K562 (cell line): ENCODE results near the gene FAM72A. TPM values are rescaled to one million over a fixed set of nuclear protein-coding genes. Genes with fewer than 3 reads are reported as not detected.
"Not testable (repeated sequence)": the region's sequence is repeated elsewhere in the genome, so short reads cannot be mapped to it uniquely, and the experiment has no call there.

ENCODE experiments used
- ATAC-seq: fragments of 200-7000 bp; cut with Tn5 transposase; 3 replicates; pipeline ENCODE4 v1.9.1; 2020; ENCODE audit warnings: moderate library complexity
- BruUV-seq: library from RNA; stranded (reverse); fragments of 400-500 nt; replicated peaks from 2 replicates; lab custom pipeline; 2021; lab: Mats Ljungman, UMichigan
- CTCF ChIA-PET: fragments of 300-600 bp; formaldehyde crosslinking; extraction: SDS; loops from one replicate; lab custom pipeline; 2021; ENCODE audit warnings: low intra/inter-chr PET ratio; lab: Yijun Ruan, JAX
- POLR2A ChIA-PET: fragments of 300-600, 350-650 bp; sonication (Branson Sonifier 250); formaldehyde crosslinking; extraction: SDS; loops from one replicate; lab custom pipeline; 2021; ENCODE audit warnings: antibody characterized with exemption, inconsistent platforms; lab: Yijun Ruan, JAX
- DNase-seq, 4 experiments: peaks; one replicate each; pipeline versions ENCODE4 v3.0.0 to v3.0.0-alpha.2; 2011 to 2018; ENCODE audit warnings: low spot score in 3 of 4, mixed read lengths in 3 of 4; ENCODE audit errors: extremely low read depth in 1 of 4
- FAIRE-seq: peaks from 2 replicates; lab custom pipeline; 2011; peaks lifted over from hg19 to GRCh38; lab: Jason Lieb, UNC
- H2AFZ ChIP-seq: 2 replicates; pipeline ENCODE4 v1.6.0; 2011; ENCODE audit warnings: low read depth, low read length, control low read depth, inconsistent platforms
- H3K27ac ChIP-seq: fragments of 200-600 bp; 3 replicates; pipeline ENCODE4 v1.8.0; 2011; ENCODE audit warnings: low read depth, mild to moderate bottlenecking, control low read depth, inconsistent platforms, low read length, moderate library complexity, mixed read lengths; ENCODE audit errors: extremely low read depth
- H3K27me3 ChIP-seq, 2 experiments: fragments of 300-600 bp in 1 of 2; 2 replicates in 1 of 2; 3 replicates in 1 of 2; pipeline versions ENCODE4 v1.6.0 to v1.8.0; 2011; ENCODE audit warnings: inconsistent platforms in 2 of 2, low read length in 2 of 2, mild to moderate bottlenecking in 1 of 2, mixed read lengths in 1 of 2, moderate library complexity in 1 of 2; ENCODE audit not compliant: control insufficient read depth in 2 of 2, insufficient read depth in 2 of 2
- H3K36me3 ChIP-seq: fragments of 300-600 bp; 3 replicates; pipeline ENCODE4 v1.8.0; 2011; ENCODE audit warnings: mild to moderate bottlenecking, low read length, inconsistent platforms; ENCODE audit not compliant: control insufficient read depth, insufficient read depth
- H3K4me1 ChIP-seq, 2 experiments: fragments of 200-600 bp in 1 of 2; replicated peaks in 1 of 2; 2 replicates in 1 of 2; 3 replicates in 1 of 2; pipeline versions ENCODE4 v1.5.1 to v1.8.0; 2011; ENCODE audit warnings: inconsistent platforms in 2 of 2, low read length in 2 of 2, mild to moderate bottlenecking in 1 of 2, mixed read lengths in 1 of 2, moderate library complexity in 1 of 2; ENCODE audit not compliant: control insufficient read depth in 2 of 2, insufficient read depth in 2 of 2
- H3K4me2 ChIP-seq: 2 replicates; pipeline ENCODE4 v1.6.1; 2011; ENCODE audit warnings: low read length, control low read depth, inconsistent platforms, mixed read lengths; ENCODE audit not compliant: insufficient read depth
- H3K4me3 ChIP-seq: fragments of 200-600 bp; sonication (generic), shearing (Covaris generic); 2 replicates; pipeline ENCODE4 v1.5.1; 2016; ENCODE audit warnings: control low read depth, inconsistent platforms
- H3K79me2 ChIP-seq: fragments of 200-600 bp; 3 replicates; pipeline ENCODE4 v1.8.0; 2011; ENCODE audit warnings: low read length, inconsistent platforms; ENCODE audit not compliant: control insufficient read depth, insufficient read depth
- H3K9ac ChIP-seq, 2 experiments: 2 replicates each; pipeline versions ENCODE4 v1.6.0 to v1.6.1; 2011; ENCODE audit warnings: low read depth in 2 of 2, low read length in 2 of 2, control low read depth in 1 of 2, inconsistent platforms in 1 of 2, mild to moderate bottlenecking in 1 of 2, mixed read lengths in 1 of 2; ENCODE audit not compliant: insufficient read depth in 1 of 2
- H3K9me1 ChIP-seq: one replicate; pipeline ENCODE4 v1.6.0; 2011; ENCODE audit warnings: inconsistent platforms, mild to moderate bottlenecking, low read length, moderate library complexity; ENCODE audit not compliant: control insufficient read depth, insufficient read depth
- H3K9me3 ChIP-seq: replicated peaks from 2 replicates; pipeline ENCODE4 v1.5.1; 2011; ENCODE audit warnings: low read depth, low read length, inconsistent platforms; ENCODE audit not compliant: control insufficient read depth, insufficient read depth
- H4K20me1 ChIP-seq: replicated peaks from 2 replicates; pipeline ENCODE4 v1.6.1; 2011; ENCODE audit warnings: low read length, inconsistent platforms, mixed read lengths; ENCODE audit not compliant: control insufficient read depth, insufficient read depth
- HNRNPLL ChIP-seq: fragments of 200-400 bp; formaldehyde crosslinking; IDR thresholded peaks from 2 replicates; pipeline ENCODE4 v1.6.1; 2017; ENCODE audit warnings: low read length, low read depth, mild to moderate bottlenecking; ENCODE audit not compliant: poor library complexity, severe bottlenecking
- VEZF1 ChIP-seq: fragments of 200-800 bp; sonication (Bioruptor generic); IDR thresholded peaks from 2 replicates; pipeline ENCODE4 v1.6.1; 2017; ENCODE audit warnings: missing genetic modification characterization, missing compliant biosample characterization
- WGBS: fragments of 100-300 bp; shearing (Covaris generic); methylation state at CpG from one replicate; pipeline ENCODE4 v1.1.6; 2016; ENCODE audit warnings: low coverage, mixed read lengths; ENCODE audit not compliant: insufficient coverage; ENCODE audit errors: missing lambda C conversion rate; 5-methylcytosine and 5-hydroxymethylcytosine counted together
- in situ Hi-C: fragments of 300-500 bp; cut with MboI; formaldehyde crosslinking; loops from 4 replicates; pipeline ENCODE4 v1.15.0; 2018; ENCODE audit warnings: inconsistent platforms, mixed read lengths
- intact Hi-C: fragments of 100-400 bp; cut with micrococcal nuclease; formaldehyde crosslinking; loops from 2 replicates; pipeline ENCODE4 v1.14.2; 2022
- polyA plus RNA-seq, 8 experiments: library from polyadenylated mRNA; depleted of rRNA in 4 of 8; stranded (reverse) in 5 of 8; unstranded in 3 of 8; fragments of >200 nt; fragmentation: Nextera tagmentation in 2 of 8; fragmentation: Illumina TruSeq in 1 of 8; extraction: Ambion mirVana in 2 of 8; extraction: Trizol in 1 of 8; gene quantifications; 2 replicates each; pipeline versions ENCODE4 v1.2.1 to v1.2.3, GENCODE V29; 2011 to 2014; ENCODE audit warnings: inconsistent platforms in 1 of 8, missing spikeins in 1 of 8
- total RNA-seq, 7 experiments: library from RNA; depleted of rRNA in 6 of 7; stranded (reverse); fragments of >200 nt in 6 of 7; fragmentation: Illumina TruSeq in 2 of 7; extraction: Trizol in 2 of 7; gene quantifications; 2 replicates each; pipeline versions ENCODE4 v1.2.1 to v1.2.3, GENCODE V29; 2011 to 2021; ENCODE audit warnings: low replicate concordance in 1 of 7
- TF ChIP-seq, protein P1 (sequence below): fragments of 450-650 bp; IDR thresholded peaks from 2 replicates; pipeline ENCODE4 v1.6.1; 2016

The FAM72A gene
- total and polyA plus RNA-seq, 9 of the 15 experiments (the other 6 are each of a cell fraction or from before 2014, with no cell fraction given): 12.3 to 58.3 (median 33.5) TPM

- peak within 1 kb of the TSS; percentile 50 for H3K4me3 ChIP-seq
- 0% methylated on average over 1 of the region's 63 CpGs for WGBS
- peak; percentile 44; the same call in 1 of the 2 replicates for TF ChIP-seq VEZF1 (CRISPR knock-in tag)
- TF ChIP-seq, protein P1, sequence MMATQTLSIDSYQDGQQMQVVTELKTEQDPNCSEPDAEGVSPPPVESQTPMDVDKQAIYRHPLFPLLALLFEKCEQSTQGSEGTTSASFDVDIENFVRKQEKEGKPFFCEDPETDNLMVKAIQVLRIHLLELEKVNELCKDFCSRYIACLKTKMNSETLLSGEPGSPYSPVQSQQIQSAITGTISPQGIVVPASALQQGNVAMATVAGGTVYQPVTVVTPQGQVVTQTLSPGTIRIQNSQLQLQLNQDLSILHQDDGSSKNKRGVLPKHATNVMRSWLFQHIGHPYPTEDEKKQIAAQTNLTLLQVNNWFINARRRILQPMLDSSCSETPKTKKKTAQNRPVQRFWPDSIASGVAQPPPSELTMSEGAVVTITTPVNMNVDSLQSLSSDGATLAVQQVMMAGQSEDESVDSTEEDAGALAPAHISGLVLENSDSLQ: peak; percentile 58; the same call in 1 of the 2 replicates
- TF ChIP-seq HNRNPLL: peak; percentile 94
- H3K27ac ChIP-seq, H3K27me3 ChIP-seq, H3K36me3 ChIP-seq, H2AFZ ChIP-seq, in situ Hi-C loops, CTCF ChIA-PET, H3K9me1 ChIP-seq, intact Hi-C loops, FAIRE-seq, H3K79me2 ChIP-seq, H3K9me3 ChIP-seq, H3K4me1 ChIP-seq, POLR2A ChIA-PET, H4K20me1 ChIP-seq: not testable (repeated sequence)
- ATAC-seq (peak; percentile 83), DNase-seq (peak in 1 of 4 experiments; percentile 64)
- peak within 1 kb of the TSS in 1 of 2 experiments; percentile 82; a peak in 2 of 4 replicates for H3K9ac ChIP-seq
- BruUV-seq: TSS peak; percentile 59
- H3K4me2 ChIP-seq: peak within 1 kb of the TSS; percentile 46; the same call in 1 of the 2 replicates
These were observed 922 bp upstream of the FAM72A start, which contains the start of gene SRGAP2 for GRCh38 chr1:206203364-206204158. Gene SRGAP2 (plus strand): TSS chr1:206203541. CDS start chr1:206205971, 2,430 bp downstream.

DNA sequence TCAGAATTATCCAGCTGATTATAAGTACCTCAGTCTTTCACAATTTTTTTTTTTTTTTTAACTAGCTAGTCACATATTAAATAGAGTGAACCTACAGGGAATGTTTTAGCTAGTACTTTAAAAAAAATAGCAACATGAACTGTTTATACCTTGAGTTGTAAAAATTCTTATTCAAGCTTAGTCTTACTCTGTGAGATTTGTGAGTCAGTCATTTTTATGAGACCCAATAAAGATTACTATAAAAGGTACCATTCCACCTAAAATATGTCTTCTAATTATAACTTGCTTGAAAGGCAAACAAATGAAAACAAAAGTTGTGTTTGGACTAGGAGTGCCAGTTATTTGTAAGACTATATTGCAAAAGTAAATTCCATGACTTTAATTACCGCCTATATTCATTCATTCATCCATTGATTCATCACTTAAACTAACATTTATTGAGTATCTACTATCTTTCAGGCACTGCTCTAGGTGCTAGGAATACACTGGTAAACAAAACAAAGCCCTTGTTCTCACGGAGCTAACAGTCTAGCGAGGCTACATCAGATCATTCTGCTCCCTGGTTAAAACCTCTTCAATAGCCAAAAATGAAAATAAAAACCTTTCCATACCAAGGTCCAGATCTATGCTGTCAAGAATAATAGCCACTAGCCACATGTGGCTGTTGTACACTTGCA, 5.8 kb downstream of the FAM72A start:
- CTCF ChIA-PET, ATAC-seq, H3K79me2 ChIP-seq, H3K27me3 ChIP-seq, intact Hi-C loops, H3K9ac ChIP-seq, H3K4me3 ChIP-seq, in situ Hi-C loops, H3K9me1 ChIP-seq, FAIRE-seq, H2AFZ ChIP-seq, H3K4me2 ChIP-seq, H3K4me1 ChIP-seq, DNase-seq, BruUV-seq, POLR2A ChIA-PET, H3K27ac ChIP-seq, H3K36me3 ChIP-seq, H4K20me1 ChIP-seq, H3K9me3 ChIP-seq: not testable (repeated sequence)
- WGBS: 84% methylated on average over 3 of the region's 3 CpGs
